SK-N-MC (cell line): Measurements from ENCODE around the gene LTO1.

Experiments
- EZH2 ChIP-seq: fragments of 200-600 bp; sonication (generic); IDR thresholded peaks from one replicate; pipeline ENCODE4 v1.6.1; 2017; ENCODE audit warnings: antibody characterized with exemption
- POLR2AphosphoS5 ChIP-seq: IDR thresholded peaks from 2 replicates; pipeline ENCODE4 v1.6.1; 2012; ENCODE audit warnings: mild to moderate bottlenecking, low read depth, low read length, borderline replicate concordance

DNA sequence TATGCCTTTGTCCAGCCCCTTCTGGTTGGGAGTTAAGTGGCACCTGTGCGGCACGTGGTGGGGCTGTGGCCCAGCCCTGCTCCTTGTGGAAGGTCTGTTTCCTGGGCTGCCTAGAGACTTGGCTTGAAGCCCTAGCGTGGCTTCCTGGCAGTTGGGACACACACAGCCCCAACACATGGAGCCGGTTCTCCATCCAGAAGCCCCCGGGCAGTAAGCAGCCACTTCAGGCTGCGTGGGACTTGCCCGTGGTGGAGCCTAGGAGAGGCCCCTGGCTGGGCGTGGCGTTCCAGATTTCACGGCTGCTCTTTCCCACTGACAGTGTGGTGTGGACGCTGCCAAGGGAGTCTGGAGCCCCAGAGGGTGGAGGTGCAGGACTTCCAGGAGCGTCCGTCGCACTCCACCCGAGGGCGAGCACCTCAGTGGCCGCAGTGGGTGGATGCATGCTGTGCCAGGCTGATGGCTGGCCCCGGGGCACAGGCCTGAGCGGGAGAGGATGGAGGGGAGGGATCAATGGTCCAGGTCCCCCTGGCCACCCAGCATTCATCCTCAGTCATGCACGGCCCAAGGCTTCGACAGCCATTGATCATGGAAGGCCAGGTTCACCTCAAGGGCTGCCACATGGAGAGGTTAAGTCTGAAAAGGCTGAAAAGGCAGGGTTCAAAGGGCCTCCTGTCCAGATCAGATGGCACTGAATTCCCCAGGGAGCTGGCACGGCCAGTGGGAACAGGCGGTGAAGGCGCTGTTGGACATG, 24.9 kb downstream of the LTO1 start:
- TF ChIP-seq EZH2 (no peak), POLR2AphosphoS5 (peak; percentile 46)
